Endometrium (tissue), 2 donors: Measurements from ENCODE around the gene ADAMTS17.
A peak's percentile ranks its signal among the peaks of the same experiment; 100 is the strongest.

Source experiments
- FAIRE-seq: peaks from 2 replicates; lab custom pipeline; 2012; peaks lifted over from hg19 to GRCh38; lab: Jason Lieb, UNC
- donor health status: control.
- donor health status: control.

The ADAMTS17 gene

GRCh38 chr15:100201376-100202280 is 140.1 kb downstream of the ADAMTS17 start:
- peak; percentile 90 for FAIRE-seq

GRCh38 chr15:100200287-100200880 is 141.4 kb downstream of the ADAMTS17 start:
- no peak for FAIRE-seq

GRCh38 chr15:100199711-100200286 is 142.0 kb downstream of the ADAMTS17 start:
- no peak for FAIRE-seq

- FAIRE-seq, result no peak
Measured at GRCh38 chr15:100198442-100198841, 143.3 kb downstream of the ADAMTS17 start.

GRCh38 chr15:100196326-100197058 is 145.3 kb downstream of the ADAMTS17 start:
- no peak for FAIRE-seq

GRCh38 chr15:100194996-100195395 is 146.8 kb downstream of the ADAMTS17 start:
- no peak for FAIRE-seq

GRCh38 chr15:100193277-100193860 is 148.4 kb downstream of the ADAMTS17 start:
- no peak for FAIRE-seq

GRCh38 chr15:100192097-100193080 is 149.4 kb downstream of the ADAMTS17 start:
- FAIRE-seq, result no peak

- no peak for FAIRE-seq
Measured at GRCh38 chr15:100191161-100191560, 150.6 kb downstream of the ADAMTS17 start.

- no peak for FAIRE-seq
Measured at GRCh38 chr15:100190675-100191074, 151.1 kb downstream of the ADAMTS17 start.

- no peak for FAIRE-seq
Measured at GRCh38 chr15:100189849-100190248, 151.9 kb downstream of the ADAMTS17 start.

GRCh38 chr15:100189319-100189718 is 152.5 kb downstream of the ADAMTS17 start:
- FAIRE-seq, result no peak

- FAIRE-seq, result no peak
Measured at GRCh38 chr15:100187677-100188076, 154.1 kb downstream of the ADAMTS17 start.

- FAIRE-seq, result no peak
Measured at GRCh38 chr15:100186960-100187359, 154.8 kb downstream of the ADAMTS17 start.

GRCh38 chr15:100186366-100186765 is 155.4 kb downstream of the ADAMTS17 start:
- FAIRE-seq, result no peak

- FAIRE-seq, result no peak
Measured at GRCh38 chr15:100183921-100184495, 157.8 kb downstream of the ADAMTS17 start.

GRCh38 chr15:100180921-100181320 is 160.9 kb downstream of the ADAMTS17 start:
- FAIRE-seq, result no peak

GRCh38 chr15:100175406-100176114 is 166.2 kb downstream of the ADAMTS17 start:
- no peak for FAIRE-seq

GRCh38 chr15:100174904-100175275 is 166.9 kb downstream of the ADAMTS17 start:
- no peak for FAIRE-seq
